T-helper 1 cell treated with Interleukin-12 subunit alpha and Interleukin-12 subunit beta and Interleukin-4 antibody, amounts not matched to agents 30 ng/mL and 1 ng/mL, for 36 hours (primary cell): ENCODE measurements around the gene TBX18. TPM values are rescaled to one million over a fixed set of nuclear protein-coding genes. Genes with fewer than 3 reads are reported as not detected.

Experiments
- intact Hi-C: fragments of 100-400 bp; cut with micrococcal nuclease; formaldehyde crosslinking; loops from one replicate; pipeline ENCODE4 v1.15.1; 2024
- total RNA-seq: library from RNA; stranded (reverse); gene quantifications from 2 replicates; pipeline ENCODE4 v1.2.3, GENCODE V29; 2022

The TBX18 gene
- total RNA-seq, 1 donor from 2014 or later, result not detected

- intact Hi-C loops, result loop anchor here (10.0 kb wide), 1 partner anchor 324 kb away; no protein-coding TSS in a partner anchor
Measured at GRCh38 chr6:84749181-84749580, 15.2 kb downstream of the TBX18 start.

GRCh38 chr6:84748376-84748775, 16.0 kb downstream of the TBX18 start:
- intact Hi-C loops, result loop anchor here (10.0 kb wide), 1 partner anchor 324 kb away; no protein-coding TSS in a partner anchor

DNA sequence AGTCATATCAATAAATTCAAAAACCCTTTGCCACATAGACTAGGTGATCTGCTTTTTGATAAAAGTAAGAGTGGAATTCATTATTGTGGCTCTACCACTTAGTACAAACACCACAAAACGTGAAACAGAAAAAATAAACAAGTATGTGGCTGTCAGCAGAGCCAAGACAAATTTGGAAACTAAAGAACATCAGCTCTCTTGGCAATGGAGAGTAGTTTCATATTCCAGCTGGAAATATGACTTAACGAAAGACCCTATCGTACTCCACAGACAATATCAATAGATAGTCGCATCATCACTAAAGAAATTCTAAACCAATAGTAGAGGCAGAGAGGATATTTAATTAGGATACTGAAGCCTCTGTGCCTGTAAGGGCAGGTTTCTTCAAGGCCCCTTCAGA, 20.8 kb downstream of the TBX18 start:
- intact Hi-C loops, result loop anchor here (10.0 kb wide), 1 partner anchor 319 kb away; no protein-coding TSS in a partner anchor

- intact Hi-C loops, result loop anchor here (10.0 kb wide), 1 partner anchor 316 kb away; no protein-coding TSS in a partner anchor
Measured at GRCh38 chr6:84740385-84740784, 24.0 kb downstream of the TBX18 start.

DNA sequence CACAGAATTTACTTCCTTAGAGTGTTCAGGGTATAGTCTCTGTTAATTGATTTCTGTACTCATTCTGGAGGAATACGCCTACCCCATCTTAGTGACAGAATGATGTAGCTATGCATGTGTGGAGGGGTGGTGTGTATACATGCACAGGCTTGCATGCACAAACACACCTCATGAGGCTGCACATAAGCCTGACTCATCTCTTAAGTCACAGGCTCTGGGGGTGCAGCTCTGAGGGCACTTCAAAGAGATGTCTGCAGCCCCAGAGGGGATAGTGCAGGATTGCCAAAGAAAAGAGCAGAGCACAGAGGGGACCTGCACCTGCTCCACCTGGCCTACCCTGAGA, 24.6 kb downstream of the TBX18 start:
- intact Hi-C loops, result loop anchor here (10.0 kb wide), 1 partner anchor 315 kb away; no protein-coding TSS in a partner anchor

DNA sequence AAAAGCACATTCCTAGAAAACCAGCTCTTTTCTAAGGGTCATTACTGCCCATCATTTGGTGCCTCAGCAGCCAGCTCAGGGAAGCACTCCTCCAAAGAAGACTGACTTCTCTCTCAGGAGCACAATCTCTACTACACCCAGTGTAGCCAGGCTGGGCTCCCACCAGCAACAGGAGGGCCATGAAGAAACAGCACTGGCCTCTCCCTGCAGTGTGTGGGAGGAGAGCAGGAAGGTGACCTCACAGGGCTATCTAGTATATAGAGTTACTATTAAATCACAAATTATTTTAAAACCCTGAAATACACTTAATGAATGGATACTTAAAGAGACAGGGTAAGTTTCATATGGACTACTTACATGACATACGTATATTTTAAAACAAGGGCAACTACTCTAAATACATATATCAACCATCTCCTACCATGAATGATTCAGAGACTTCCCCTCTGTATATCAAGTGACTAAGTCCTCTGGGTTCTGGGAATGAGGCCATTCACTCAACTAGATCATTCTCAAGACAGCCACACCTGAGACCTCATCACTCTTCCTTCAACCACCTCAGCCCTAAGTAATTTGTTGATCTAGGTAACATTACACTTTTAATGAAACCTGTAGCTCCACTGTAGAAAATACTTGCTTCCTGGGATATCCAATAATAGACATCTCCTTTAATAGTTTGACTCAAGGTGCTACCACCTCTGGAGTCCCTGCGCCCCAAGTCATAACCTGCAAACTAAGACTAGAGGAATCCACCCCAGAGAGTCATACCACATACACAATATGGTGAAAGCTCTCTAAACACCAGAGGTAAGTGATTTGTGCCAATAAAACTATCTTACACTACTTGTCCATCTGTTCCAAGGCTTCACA, 25.2 kb downstream of the TBX18 start:
- intact Hi-C loops, result no loop called here

- intact Hi-C loops, result no loop called here
Measured at GRCh38 chr6:84733889-84734288, 30.5 kb downstream of the TBX18 start.

- intact Hi-C loops, result no loop called here
Measured at GRCh38 chr6:84731901-84732300, 32.5 kb downstream of the TBX18 start.

DNA sequence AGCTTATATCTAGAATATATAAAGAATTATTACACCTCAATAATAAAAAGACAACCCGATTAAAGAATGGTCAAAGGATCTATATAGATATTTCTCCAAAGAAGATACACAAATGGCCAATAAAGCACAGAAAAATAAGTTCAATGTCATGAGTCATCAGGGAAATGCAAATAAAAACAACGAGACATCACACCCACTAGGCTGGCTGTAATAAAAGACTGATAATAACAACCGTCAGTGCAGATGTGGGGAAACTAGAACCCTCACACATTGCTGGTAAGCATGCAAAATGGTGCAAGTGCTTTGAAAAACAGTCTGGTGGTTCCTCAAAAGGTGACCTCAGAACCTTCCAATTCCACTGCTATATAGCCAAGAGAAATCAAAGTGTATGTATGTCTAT, 33.0 kb downstream of the TBX18 start:
- intact Hi-C loops, result no loop called here

GRCh38 chr6:84728602-84729001, 35.8 kb downstream of the TBX18 start:
- intact Hi-C loops, result no loop called here

GRCh38 chr6:84719152-84719551, 45.2 kb downstream of the TBX18 start:
- intact Hi-C loops, result no loop called here

GRCh38 chr6:84718038-84718955, 46.1 kb downstream of the TBX18 start:
- intact Hi-C loops, result no loop called here

DNA sequence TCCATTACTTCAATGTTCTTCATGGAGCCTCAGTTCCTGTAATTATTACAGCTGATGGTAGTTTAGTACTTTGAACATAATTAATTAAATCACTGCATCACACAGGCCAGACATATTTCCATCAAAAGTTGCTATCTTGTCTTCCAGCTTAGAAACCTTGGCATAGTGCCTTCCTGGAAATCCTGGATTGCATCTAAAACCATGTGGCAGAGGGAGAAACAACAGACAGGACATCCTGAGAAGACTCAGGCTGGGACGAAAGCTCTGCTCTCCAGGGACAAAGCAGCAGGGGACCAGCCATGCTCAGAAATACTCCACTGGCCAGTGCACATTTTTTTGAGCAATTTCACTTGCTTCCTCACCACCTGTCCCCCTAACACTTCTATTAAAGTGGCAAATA, 55.3 kb downstream of the TBX18 start:
- intact Hi-C loops, result no loop called here

- intact Hi-C loops, result no loop called here
Measured at GRCh38 chr6:84707171-84707570, 57.2 kb downstream of the TBX18 start.

- intact Hi-C loops, result no loop called here
Measured at GRCh38 chr6:84696166-84696565, 68.2 kb downstream of the TBX18 start.

GRCh38 chr6:84691978-84692623, 72.3 kb downstream of the TBX18 start:
- intact Hi-C loops, result no loop called here

- intact Hi-C loops, result loop anchor here (5.0 kb wide), 1 partner anchor 261 kb away; no protein-coding TSS in a partner anchor
Measured at GRCh38 chr6:84688141-84688873, 76.1 kb downstream of the TBX18 start.

DNA sequence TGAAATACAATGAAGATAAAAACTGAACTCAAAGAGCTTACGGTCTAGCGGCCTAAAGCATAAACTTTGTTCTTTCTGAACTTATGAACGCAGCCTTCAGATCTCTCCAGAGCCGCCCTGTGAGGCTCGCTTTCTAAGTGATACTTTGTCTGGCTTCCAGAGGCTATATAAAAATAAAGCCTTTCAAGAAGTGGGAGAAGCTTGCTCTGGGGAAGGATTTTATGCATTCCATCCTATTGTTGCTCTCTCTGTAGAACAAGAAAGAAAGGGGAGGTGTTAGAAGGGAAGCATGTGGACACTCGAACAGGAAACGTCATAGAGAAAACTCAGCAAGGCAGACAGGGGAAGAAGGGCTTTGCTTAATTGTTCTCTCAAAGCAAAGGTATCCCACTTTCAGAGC, 77.0 kb downstream of the TBX18 start:
- intact Hi-C loops, result loop anchor here (5.0 kb wide), 1 partner anchor 260 kb away; no protein-coding TSS in a partner anchor

DNA sequence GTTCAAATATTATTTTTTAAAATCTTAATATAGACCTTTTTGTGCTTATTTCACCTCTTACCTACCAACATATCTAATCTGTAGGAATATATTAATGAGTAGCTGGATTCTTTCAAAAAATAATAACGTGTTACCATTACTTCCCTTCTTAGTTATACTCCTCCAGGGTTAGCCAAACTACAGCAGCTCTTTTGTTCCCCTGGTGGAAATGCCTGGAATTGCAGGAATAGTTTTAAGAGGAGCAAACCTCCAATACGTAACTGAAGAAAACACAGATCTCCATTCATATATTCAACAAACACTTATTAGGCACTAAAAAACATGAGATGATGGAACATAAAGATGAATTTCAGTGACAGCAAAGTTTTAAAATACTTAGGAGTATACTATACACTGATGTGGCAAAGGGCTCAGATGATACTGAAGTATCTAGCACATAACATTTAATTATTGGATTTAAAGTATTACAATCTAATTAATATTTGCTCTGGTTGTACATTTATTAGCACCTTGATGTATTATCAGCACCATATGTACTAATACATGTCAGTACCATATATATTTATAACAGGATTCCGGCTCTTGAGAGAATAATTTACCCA, 78.3 kb downstream of the TBX18 start:
- intact Hi-C loops, result loop anchor here (1.0 to 5.0 kb wide), 2 partner anchors 259 to 802 kb away; no protein-coding TSS in a partner anchor

DNA sequence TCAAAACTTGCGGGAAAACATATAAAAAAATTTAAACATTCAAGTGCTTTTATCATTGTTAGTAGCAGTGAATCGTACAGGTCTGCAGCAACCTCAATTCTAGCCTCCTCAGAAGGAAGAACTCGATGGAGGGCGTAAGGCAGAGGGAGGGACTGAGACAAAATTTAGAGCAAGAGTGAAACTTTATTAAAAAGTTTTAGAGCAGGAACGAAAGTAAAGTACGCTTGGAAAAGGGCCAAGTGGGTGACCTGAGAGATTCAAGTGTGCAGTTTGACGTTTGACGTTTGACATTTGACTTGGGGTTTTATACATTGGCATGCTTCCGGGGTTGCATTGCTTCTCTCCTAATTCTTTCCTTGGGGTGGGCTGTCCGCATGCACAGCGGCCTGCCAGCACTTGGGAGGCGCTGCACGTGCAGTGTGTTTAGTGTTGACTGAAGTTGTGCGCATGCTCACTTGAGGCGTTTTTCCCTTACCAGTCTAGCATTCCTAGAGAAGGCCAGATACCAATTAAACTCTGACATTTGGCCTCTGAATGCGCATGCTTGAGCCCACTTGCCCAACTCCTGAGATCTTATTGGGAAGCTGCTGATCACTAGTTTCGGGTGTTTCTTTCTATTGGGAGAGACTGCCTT, 82.6 kb downstream of the TBX18 start:
- intact Hi-C loops, result no loop called here
